Stimulated activated CD4-positive, alpha-beta T cell treated with anti-CD3 and anti-CD28 coated beads, Interleukin-2, amount 100 ng/mL, for 24 hours (primary cell): ENCODE measurements around the gene STK39.

Experiments used
- DNase-seq, 2 donors: peaks; one replicate each; pipeline ENCODE4 v3.0.0-alpha.2; 2020

The STK39 gene

DNA sequence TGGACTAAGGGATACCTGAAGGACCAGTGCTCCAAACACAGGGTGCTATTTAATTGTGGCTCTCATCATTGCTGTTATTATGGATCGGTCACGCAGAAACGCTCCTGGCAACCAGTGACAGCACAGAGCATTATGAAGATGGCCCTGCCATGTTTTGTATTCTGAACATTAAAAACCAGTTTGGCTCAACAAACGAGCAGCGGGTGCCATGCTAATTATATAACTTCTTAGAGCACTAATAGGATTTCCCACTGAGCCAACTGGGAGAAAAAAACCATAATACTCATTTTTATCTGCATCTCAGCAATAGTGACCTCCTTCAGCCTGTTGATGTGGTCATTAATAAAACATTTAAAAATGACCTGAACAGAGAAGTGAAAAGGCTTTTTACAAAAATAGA, 212.8 kb downstream of the STK39 start:
- DNase-seq: no peak

DNA sequence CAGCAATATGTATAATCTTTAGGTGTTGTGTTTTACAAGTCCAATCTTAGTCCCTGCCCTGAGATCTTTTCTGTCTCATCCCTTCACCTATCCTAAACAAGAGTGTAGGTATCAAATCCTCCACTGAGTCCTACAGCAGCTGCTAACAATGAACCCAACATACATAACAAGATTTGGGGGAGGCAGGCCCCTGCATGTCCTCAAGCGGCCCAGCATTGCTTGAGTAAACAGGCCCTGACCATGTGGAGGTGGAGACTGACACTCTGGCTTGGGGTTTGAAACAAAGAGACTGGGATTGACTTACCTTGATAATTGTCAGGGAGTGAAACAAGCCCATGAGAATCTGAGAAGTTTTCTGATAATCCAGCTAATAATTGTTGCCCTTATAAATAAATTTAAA, 213.4 kb downstream of the STK39 start:
- no peak for DNase-seq

DNA sequence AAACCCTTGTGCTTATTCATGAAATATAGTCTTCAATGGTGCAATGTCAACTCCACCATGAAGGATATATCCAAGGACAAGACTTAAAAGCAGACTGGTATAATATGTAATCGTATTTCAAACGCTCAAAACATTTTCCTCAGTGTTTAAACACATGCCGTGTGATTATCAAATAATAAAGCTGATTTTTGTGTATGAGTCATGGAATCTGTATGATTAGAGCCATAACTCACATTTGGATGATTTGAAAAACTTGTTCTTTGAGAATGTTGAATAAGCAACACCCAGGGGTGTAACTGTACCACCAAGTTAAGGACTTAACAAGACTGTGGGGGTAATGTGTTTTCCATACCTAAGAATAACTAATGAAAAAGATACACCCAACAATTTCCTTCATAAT, 215.3 kb downstream of the STK39 start:
- DNase-seq: no peak

DNA sequence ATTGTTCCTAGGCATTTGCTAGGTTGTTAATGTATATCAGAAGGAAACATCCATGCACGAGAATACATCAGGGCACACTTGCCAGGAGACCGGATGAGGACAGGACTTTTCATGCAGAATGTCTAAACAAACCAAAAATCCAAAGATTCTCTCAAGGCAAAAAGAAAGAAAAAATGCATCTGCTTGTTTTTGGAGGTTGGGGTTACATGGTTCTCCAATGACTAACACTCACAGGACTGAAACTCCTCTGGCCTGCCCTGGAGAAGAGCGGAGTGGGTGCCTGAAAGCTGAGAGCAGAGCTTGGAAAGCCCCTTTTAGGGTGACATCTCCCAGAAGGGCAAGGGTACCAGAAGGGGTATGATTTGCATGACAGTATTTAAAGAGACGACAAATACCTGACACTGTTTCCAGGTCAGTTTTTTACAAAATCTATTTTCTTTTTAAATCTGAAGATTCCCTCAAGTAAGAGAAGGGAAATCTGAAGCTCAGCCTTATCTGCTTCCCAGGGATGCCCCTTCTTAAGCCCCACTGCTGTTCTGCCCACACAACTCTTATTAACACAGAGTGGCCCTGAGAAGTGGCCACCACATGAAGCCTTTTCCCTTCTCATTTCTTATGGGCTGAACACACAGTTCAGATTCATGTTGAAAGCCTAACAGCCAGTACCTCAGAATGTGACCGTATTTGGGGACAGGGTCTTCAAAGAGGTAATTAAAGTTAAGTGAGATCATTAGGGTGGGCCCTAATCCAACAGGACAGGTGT, 216.4 kb downstream of the STK39 start:
- peak in 1 of 2 donors; percentile 10 for DNase-seq

DNA sequence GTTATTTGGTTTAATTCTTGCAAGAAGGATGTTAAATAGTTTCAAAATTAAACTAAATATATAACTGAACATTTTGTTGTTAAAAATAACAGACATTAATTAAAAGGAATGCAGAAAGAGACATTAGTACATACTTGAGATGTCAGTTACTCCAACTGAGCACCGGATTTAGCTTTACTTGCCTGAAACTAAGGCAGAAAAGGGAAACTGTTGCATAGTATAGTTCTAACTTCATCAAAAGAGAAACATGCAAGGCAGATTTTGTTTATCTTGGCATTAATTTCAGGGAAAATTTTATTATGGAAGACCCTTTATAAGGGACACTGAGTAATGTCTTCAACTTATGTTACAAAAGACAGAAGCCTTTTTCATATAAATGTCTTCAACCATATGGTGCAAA, 218.3 kb downstream of the STK39 start:
- DNase-seq: no peak

DNA sequence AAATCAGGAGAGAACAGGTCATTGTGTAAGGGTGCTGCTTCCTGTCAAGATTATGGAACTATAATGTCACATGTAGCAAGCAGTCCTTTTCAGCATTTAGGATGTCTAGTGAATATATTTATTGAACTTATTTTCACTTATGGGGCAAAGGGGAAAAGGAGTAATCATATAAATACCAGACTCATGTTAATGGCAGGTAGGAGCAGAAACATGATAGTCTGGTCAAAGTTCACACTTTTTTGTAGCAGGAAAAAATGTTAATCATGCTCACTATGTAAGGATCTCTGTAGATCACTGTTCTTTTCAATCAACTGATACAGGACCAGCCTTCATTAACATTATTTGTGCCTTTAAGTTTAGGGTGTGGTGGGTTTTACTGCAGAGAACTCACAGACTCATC, 219.0 kb downstream of the STK39 start:
- no peak for DNase-seq

DNA sequence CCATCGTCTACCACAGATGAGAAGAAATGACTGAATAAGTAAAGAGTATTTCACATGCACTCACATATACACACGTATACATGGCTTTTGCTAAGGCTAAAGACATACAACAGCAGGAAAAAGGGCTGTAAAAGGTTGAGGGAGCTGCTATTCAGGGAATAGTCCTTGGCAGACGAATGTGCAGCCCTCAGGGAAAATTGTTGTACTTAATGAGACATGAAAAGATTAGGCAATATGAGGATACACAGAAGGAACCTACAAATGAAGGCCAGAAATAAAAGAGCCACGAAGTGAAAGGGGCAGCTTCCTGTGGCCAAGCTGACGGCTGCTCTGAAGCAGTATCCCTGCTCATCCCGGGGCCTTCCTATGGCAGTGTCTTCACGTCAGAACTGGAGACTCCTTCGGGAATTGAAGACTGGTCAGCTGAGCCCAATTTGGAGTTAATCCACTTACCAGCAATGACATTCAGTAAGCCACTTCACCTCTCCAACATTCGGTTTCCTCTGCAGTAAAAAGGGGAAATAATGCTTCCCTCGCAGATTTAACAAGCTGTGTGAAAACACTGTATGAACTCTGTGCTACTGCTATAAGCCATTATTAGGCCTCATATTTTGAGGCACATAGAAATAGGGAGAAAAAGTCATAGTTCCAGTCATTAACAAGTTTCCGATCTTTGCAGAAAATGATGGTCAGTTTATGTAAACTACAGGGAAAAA, 221.8 kb downstream of the STK39 start:
- DNase-seq: no peak

DNA sequence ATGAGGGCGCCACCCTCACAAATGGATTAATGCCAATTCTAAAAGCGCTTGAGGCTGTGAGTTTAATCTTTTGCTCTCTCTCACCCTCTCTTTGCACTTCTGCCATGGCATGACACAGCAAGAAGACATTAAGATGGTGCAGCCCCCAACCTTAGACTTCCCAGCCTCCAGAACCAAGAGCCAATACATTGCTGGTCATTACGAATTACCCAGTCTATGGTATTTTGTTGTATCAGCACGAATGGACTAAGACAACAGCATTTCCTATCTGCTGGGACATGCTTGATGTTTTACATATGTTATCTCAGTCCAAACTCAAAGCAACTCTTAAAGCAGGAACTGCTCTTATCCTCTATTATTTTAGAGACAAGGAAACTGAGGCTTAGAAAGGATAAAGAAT, 222.9 kb downstream of the STK39 start:
- DNase-seq: no peak

DNA sequence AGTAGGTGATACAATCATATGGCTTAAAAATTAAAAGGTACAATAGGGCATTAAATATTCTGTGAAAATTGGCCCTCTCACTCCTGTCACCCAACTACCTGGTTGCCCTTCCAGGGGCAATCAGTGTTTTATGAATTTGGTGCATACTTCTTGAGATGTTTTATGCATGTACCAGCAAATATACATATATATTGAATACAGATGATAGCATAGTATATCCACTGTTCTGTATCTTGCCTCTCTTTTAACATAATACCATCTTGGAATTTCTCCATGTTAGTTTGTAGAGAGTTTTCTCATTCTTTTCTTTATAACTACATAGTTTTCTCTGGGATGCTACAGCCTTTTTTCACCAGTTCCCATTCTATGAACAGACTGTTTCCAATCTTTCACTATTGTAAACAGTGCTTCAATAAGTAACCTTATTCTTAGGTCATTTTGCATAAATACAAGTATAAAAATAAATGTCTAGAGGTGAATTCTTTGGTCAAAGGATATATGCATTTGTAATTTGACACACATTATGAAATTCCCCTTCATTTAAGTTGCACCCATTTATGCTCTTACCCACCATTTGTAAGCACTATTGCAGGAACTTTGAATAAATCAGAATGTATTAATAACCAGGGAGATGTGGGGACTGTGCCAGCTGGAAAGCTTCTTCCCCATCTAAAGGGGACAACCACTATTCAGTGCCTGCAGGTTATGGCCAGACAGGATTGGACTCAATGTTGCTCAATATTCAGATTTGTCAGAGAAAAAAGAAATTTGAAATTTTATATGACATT, 225.4 kb downstream of the STK39 start:
- no peak for DNase-seq

DNA sequence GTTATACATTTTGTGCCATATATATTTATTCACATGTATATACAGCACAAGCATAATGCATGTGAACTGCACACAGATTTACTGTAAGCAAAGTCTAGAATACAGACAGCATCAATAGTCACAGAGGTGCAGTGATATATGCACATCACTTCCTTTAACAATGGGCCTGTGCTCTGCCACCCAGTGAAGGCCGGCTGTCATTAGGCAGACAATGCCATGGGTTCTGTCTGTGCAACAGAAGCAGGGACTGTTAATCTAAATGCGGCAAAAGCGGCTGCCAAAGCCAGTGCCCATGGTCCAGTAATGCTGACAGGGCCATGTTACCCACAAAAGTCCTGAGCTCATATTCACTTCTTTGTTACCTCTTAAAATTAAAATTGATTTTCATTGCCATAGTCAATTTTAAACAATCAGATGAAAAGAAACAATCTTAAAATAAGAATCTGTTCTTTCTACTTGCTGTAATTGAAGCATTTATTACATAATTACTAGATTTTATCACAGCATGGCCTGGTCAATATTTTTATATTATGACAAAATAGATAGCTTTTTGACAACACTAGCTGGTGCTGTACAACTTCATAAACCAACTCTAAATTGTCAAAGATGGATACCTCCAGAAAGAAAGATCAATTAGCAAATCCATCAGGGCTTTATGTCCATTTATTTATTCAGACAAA, 232.0 kb downstream of the STK39 start:
- DNase-seq: no peak

DNA sequence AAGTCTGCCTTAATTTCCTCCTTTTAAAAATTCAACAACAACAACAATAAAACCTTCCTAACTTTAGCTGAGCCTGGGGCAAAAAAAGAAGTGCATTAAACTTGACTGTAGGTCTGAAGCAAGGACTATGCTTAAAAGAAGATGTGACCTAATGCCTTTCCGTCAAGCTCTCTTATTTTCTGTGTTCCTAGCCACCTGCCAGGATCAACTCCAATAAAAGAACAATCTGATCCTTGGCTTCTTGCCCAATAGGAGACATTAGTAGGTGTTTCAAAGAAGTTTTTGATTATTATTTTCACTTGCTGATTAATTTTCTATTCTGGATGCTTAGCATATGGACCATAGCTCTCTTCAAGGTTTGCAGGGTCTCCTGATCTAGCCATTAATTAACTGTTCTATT, 237.5 kb downstream of the STK39 start:
- DNase-seq: no peak

DNA sequence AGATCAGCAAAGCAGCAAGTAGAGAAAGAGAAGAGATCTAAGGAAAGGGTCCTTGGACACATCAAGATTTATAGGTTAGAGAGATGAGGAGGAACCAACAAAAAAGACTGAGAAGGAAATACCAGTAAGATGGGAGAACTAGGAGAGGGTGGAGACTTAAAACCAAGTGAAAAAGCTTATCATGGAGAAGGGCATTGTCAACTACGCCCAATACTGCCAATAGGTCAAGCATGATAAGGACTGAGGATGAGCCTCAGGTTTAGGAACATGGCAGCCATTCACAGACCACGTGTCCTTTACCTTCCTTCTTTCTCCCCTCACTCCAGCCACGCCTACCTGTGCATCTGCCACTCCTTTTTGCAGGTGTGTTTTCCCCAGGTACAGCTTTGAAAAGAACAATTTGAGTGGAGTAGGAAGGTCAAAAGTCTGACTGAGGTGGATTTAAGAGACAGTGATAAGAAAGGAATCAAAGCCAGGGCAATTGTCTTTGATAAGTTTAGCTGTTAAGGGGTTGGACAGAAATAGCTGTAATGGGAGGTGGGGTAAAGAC, 238.7 kb downstream of the STK39 start:
- no peak for DNase-seq

DNA sequence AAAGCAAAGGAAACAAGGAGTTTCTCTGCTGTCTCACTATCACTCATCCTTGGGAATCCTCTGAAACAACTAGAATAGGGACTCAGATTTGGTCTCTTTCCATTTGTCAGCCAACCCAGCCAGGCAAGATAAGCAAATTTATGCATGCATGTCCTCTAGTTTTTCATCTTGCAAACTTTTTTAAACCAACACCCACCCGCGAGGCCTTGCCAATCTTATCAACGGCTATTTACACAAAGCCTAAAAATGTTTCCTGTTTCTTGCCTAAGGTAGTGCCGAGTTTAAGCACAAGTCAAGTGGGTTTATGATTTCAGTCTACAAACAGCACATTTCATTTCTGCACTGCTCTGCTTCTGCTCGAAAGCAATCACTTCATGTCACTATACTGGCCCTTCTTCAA, 240.9 kb downstream of the STK39 start:
- no peak for DNase-seq

DNA sequence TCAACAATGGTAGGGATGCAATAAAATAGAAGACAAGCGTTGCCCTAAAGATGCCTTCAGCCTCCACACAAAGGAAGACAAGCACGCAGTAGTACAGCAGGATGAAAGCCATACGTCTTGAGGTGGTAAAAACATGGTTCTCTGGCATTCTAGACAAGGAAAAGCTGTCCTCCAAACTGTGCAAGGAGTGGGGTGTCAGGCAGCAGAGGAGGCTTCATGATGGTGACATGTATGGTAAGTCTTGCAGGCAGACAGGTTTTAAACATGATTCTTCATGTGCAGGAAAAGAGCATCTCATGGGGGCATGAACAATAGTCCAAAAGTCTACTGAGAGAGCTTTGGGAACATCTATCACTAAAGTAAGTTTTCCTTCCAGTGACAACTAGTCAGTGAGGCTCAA, 241.8 kb downstream of the STK39 start:
- DNase-seq: no peak

DNA sequence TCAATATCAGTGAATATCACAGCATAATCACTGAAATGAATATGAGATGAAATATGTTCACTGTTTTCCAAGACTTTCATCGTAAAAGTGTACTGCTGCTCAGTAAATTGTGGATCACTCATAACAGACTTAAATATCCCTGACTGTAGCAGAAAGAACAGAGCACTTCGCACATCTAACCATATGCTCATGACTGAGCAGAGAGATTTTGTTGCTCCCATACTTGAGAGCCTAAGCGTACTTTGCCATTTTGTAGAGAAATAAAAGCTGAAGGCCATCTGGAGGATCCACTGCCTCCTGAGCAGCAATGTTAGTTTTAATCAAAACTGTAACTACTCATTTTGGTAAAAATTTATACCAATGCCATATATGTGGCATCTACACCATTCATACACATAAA, 243.5 kb downstream of the STK39 start:
- no peak for DNase-seq

DNA sequence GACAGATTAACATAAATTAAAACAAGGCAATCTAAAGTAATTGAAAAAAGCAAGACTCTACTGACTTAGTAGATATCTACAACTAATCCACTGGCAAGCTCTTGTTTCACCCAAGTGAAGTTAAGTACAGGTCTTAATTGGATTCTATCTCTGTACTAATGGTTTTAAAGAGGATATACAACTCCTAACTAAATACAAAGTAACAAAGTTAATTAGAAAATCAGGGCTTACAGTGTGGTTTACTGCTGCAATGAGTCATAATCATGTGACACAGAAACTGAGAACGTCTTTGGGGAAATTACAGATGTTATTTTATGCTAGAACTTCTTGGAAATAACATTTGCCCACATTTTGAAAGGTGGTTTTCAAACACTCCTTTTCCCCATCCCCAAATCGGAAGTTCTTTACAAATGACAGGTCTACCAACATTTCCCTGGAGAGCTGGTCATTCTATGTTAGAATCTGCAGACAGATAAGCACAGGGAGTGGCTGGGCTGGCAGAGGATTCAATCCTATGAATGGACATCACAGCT, 245.3 kb downstream of the STK39 start:
- no peak for DNase-seq

DNA sequence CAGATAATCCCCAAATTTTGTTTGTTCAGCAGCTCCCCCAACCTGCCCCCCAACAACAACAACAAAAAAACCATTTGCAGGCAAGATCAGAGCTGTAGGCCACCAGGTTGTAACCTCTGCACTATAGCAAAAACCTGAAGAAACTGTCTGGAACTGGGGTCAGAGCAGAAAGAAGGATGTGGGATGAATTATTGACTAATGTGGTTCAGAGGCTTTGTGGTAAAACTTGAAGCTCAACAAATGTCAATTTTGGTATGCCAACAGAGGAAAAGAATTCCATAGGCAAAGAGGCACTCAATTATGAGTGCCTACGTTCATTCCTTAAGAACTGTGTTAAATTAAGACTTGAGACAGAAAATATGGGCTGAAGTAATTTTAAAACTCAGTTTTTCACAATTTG, 255.1 kb downstream of the STK39 start:
- no peak for DNase-seq

DNA sequence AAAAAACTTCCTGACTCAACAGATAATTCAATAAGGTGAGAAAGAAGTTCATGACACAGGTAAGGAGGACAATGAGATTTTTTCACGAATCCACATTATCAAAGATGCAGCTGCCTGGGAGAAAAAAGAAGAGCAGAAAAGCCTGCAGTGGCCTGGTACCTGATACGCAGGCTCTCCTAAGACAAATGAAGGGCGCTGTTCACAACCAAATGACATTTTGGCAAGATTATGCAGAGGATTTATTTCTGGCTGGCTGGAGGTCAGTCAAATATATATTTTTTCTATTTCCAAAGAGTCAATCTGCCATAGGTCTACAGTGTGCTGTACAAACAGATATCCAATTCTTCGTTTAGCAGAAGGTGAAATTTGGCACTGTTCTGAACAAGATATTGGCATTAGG, 257.3 kb downstream of the STK39 start:
- no peak for DNase-seq

DNA sequence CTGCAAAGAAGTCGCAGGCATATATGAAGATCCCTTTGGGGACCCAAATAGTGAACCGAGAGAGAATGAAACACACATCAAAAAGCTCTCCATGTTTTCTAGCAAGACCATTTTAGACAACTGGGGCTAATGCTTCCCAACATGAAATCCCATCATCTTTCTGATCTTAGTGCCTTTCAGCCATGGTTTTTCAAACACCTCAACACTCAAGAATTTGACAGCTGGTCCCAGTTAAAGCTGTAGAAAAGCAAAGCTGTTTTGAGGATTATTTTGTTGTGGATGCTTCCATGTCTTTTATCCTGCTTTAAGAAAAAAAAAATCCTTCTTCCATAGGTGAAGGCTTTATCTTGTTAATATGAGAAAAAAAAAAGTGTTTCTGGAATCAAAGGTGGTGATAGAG, 259.1 kb downstream of the STK39 start:
- no peak for DNase-seq

DNA sequence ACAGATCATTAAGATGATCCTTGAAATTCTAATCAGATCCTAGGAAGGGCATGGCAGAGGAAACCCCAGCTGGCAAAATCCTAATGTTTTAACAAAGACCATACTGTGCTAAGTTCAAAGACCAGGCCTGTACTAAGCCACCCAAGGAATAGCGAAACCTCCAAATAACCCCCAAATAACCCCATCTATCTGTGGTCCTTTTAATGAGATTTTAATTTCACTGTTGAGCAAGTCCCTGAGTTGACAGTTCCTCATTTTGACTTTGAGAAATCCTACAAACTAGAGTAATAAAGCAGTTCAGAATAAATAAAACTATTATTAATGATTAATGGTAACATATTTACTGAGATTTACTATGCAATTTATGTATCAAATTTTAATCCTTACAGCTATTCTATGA, 259.8 kb downstream of the STK39 start:
- DNase-seq: no peak

DNA sequence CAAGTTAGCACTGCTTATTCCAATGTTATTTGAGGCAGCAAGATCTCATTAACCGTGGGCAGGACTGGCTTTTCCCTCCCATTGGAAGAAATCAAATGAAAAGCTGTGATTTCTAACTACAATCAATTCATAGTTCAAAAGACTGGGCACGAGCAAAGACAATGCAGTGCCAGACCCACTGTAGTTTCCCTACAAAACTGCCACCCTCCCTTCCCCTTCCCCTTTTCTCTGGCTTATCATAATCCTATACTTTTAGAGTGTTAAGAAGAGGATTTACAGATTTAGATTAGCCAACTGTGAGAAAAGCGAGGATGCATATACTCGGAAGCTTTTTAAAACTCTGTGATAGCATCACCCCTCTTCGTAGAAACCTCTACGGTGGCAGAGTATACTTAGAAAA, 260.4 kb downstream of the STK39 start:
- no peak for DNase-seq

DNA sequence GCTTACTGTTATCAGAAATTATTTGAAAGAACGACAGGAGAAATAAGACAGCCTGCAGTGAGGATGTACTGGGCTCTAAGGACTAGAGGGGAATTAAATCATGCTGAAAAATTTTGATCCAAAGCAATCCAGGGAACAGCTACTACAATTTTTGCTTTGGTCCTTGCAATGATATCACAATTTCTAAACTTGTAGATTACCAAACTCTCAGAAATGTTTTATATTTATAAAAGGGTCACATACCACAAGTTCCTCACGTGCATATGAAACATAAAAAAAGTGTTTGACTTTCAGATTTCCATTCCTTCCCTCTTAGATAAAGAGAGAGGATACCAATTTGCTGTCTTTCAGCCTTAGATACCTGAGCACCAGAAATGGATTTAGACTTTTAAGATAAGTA, 261.2 kb downstream of the STK39 start:
- no peak for DNase-seq

DNA sequence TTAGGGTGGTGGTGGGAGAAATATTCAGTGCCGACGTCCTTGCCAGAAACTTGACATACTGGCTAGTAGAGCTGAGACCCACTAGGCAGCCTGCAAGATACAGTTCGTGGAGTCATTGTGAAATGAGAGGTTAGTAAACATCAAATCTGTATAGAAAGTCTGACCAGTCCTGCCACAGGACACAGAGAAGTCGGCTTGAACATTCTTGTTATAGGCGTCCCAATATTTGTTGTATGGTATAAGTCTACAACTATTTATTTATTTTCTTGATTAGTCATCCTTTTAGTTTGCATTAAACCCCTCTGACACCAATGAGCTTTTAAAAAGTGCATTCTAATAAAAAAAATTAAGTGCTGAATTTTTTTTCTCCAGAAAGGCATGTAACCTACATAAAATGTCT, 265.4 kb downstream of the STK39 start:
- no peak for DNase-seq
